ENCODE measurements around the gene UHMK1. TPM values are rescaled to one million over a fixed set of nuclear protein-coding genes. Genes with fewer than 3 reads are reported as not detected.

UHMK1 gene
- total RNA-seq, 1 experiment from 2014 or later = 15.8 TPM

- Histone ChIP-seq H4K8ac (replicated peaks; ENCODE audit: insufficient read length, low read depth, low read length) (no peak overlapping the region), H3K27ac (ENCODE audit: insufficient read length, low read depth, low read length) (no peak overlapping the region), H4K20me1 (ENCODE audit: control insufficient read depth, insufficient read depth, insufficient read length) (no peaks in the 10 kb centered on the region), H3K14ac (ENCODE audit: insufficient read depth, low read length) (no peak overlapping the region), H3T11ph (ENCODE audit: low read length) (no peak overlapping the region), H2BK12ac (ENCODE audit: insufficient read length, low read depth, low read length) (no peak overlapping the region), H3K27me3 (ENCODE audit: insufficient read depth, low read length) (no peaks in the 10 kb centered on the region), H4K91ac (ENCODE audit: insufficient read length, low read depth, low read length) (no peak overlapping the region), H3K4me2 (ENCODE audit: insufficient read depth, insufficient read length, low read length) (no peak overlapping the region), H3K23me2 (ENCODE audit: insufficient read length, low read depth, low read length, poor library complexity, severe bottlenecking) (no peaks in the 10 kb centered on the region), H2BK20ac (ENCODE audit: low read depth, low read length, poor library complexity, severe bottlenecking) (no peak overlapping the region), H3K79me2 (ENCODE audit: insufficient read depth, low read length) (no peaks in the 10 kb centered on the region), H3K4me1 (ENCODE audit: insufficient read depth, low read length) (no peaks in the 10 kb centered on the region), H3K9ac (ENCODE audit: extremely low read depth, insufficient read length, low read length) (no peak overlapping the region), H2AK5ac (ENCODE audit: insufficient read length, low read length) (no peak overlapping the region), H2BK120ac (ENCODE audit: low read depth, low read length, poor library complexity, severe bottlenecking) (no peak overlapping the region), H2BK15ac (ENCODE audit: low read depth, low read length) (no peak overlapping the region), H3K79me1 (ENCODE audit: insufficient read depth, low read depth, low read length, poor library complexity, severe bottlenecking) (no peaks in the 10 kb centered on the region), H3K9me3 (ENCODE audit: control insufficient read depth, low read depth, low read length) (no peaks in the 10 kb centered on the region), H3K23ac (ENCODE audit: insufficient read length, low read depth, low read length) (no peak overlapping the region), H2BK5ac (ENCODE audit: insufficient read length, low read length) (no peak overlapping the region), H2AFZ (ENCODE audit: low read length) (no peak overlapping the region), H3K4ac (ENCODE audit: low read depth, low read length) (no peak overlapping the region), H4K5ac (ENCODE audit: insufficient read length, low read depth, low read length) (no peak overlapping the region), H3K56ac (ENCODE audit: insufficient read length, low read depth, low read length) (no peak overlapping the region), H3K18ac (ENCODE audit: insufficient read length, low read depth, low read length) (no peak overlapping the region)
- no peak for TF ChIP-seq CTCF (conservative IDR thresholded peaks at IDR 0.05)
- DNase-seq = no peak
- WGBS (ENCODE audit: extremely low coverage, insufficient read length, low lambda C conversion rate) = no CpG with 5 or more reads among the region's 3 CpGs
- Mint-ChIP-seq H3K27ac (no peak overlapping the region), H3K27me3 (ENCODE audit: low read depth) (no peaks in the 10 kb centered on the region), H3K4me1 (no peaks in the 10 kb centered on the region), H3K4me3 (no peak overlapping the region), H3K9me3 (peaks cover 0 to 6% of the 10 kb centered on the region in 2 experiments; a peak in 4 of 5 replicates), H3K36me3 (ENCODE audit: insufficient read depth in 1 of 3, low read depth in 3 of 3) (peaks cover 0 to 4% (median 0%) of the 10 kb centered on the region in 3 experiments; a peak in 2 of 7 replicates)
Measured at GRCh38 chr1:162543228-162543627, 45.6 kb downstream of the UHMK1 start.

All from H9 (cell line).